Testis (tissue), 2 donors: Measurements from ENCODE around the gene IGFBP2.

Source experiments
- POLR2A ChIP-seq: fragments of 450-650 bp; IDR thresholded peaks from one replicate; pipeline ENCODE4 v1.6.1; 2017; ENCODE audit warnings: antibody characterized with exemption, mild to moderate bottlenecking, moderate library complexity
- TF ChIP-seq, protein P1 (sequence below), 3 experiments: fragments of 450-650 bp in 2 of 3; fragments of 200-600 bp in 1 of 3; sonication (generic) in 1 of 3; IDR thresholded peaks; one replicate each; pipeline ENCODE4 v1.5.1; 2016 to 2019; ENCODE audit warnings: antibody characterized with exemption in 3 of 3, mild to moderate bottlenecking in 2 of 3, moderate library complexity in 1 of 3

DNA sequence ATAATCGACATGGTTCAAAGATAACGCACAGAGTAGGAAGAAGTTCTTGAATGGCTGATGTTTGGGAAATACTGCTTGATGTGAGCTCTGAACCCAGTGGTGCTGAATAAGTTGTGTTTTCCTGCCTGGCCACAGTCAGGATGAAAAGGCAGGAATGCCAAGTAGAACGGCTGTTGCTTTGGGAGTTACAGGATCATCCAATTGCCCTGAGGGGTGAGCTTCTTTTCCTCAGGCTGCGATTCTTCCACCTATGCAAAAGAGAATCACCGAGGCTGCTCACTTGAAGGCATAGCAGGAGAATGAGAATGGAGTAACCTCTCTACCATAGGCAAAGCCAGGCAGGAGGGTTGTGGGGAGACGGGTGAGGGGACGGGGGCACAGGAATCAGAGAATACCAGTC lies 14.4 kb upstream of the IGFBP2 start:
- TF ChIP-seq, protein P1, sequence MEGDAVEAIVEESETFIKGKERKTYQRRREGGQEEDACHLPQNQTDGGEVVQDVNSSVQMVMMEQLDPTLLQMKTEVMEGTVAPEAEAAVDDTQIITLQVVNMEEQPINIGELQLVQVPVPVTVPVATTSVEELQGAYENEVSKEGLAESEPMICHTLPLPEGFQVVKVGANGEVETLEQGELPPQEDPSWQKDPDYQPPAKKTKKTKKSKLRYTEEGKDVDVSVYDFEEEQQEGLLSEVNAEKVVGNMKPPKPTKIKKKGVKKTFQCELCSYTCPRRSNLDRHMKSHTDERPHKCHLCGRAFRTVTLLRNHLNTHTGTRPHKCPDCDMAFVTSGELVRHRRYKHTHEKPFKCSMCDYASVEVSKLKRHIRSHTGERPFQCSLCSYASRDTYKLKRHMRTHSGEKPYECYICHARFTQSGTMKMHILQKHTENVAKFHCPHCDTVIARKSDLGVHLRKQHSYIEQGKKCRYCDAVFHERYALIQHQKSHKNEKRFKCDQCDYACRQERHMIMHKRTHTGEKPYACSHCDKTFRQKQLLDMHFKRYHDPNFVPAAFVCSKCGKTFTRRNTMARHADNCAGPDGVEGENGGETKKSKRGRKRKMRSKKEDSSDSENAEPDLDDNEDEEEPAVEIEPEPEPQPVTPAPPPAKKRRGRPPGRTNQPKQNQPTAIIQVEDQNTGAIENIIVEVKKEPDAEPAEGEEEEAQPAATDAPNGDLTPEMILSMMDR (IDR thresholded peaks at IDR 0.05) = no peak
- TF ChIP-seq POLR2A = no peak
